Esophagus squamous epithelium (tissue), 4 donors: Measurements from ENCODE around the gene PLCXD3.

Experiments
- POLR2A ChIP-seq, 4 donors: fragments of 450-650 bp; IDR thresholded peaks; one replicate each; pipeline ENCODE4 v1.6.1; 2017; ENCODE audit warnings: antibody characterized with exemption in 4 of 4, mild to moderate bottlenecking in 4 of 4, moderate library complexity in 3 of 4
- TF ChIP-seq, protein P1 (sequence below), 6 experiments: fragments of 450-650 bp in 4 of 6; fragments of 200-600 bp in 2 of 6; sonication (generic) in 2 of 6; IDR thresholded peaks; one replicate each; pipeline ENCODE4 v1.5.1; 2016 to 2019; ENCODE audit warnings: antibody characterized with exemption in 6 of 6, mild to moderate bottlenecking in 4 of 6, moderate library complexity in 4 of 6

- TF ChIP-seq, protein P1, sequence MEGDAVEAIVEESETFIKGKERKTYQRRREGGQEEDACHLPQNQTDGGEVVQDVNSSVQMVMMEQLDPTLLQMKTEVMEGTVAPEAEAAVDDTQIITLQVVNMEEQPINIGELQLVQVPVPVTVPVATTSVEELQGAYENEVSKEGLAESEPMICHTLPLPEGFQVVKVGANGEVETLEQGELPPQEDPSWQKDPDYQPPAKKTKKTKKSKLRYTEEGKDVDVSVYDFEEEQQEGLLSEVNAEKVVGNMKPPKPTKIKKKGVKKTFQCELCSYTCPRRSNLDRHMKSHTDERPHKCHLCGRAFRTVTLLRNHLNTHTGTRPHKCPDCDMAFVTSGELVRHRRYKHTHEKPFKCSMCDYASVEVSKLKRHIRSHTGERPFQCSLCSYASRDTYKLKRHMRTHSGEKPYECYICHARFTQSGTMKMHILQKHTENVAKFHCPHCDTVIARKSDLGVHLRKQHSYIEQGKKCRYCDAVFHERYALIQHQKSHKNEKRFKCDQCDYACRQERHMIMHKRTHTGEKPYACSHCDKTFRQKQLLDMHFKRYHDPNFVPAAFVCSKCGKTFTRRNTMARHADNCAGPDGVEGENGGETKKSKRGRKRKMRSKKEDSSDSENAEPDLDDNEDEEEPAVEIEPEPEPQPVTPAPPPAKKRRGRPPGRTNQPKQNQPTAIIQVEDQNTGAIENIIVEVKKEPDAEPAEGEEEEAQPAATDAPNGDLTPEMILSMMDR (IDR thresholded peaks at IDR 0.05): no peak
- no peak for TF ChIP-seq POLR2A (IDR thresholded peaks at IDR 0.05)
These were observed 29.1 kb upstream of the PLCXD3 start for GRCh38 chr5:41539454-41539853.
